T-cell (primary cell): ENCODE data around the gene DCC. TPM values are rescaled to one million over a fixed set of nuclear protein-coding genes. Genes with fewer than 3 reads are reported as not detected.

Experiments
- ATAC-seq, 4 experiments: fragments of 200-7000 bp in 3 of 4; fragments of 150-1000 bp in 1 of 4; cut with Tn5 transposase; replicated peaks in 1 of 4; 1 replicate in 3 of 4; 2 replicates in 1 of 4; pipeline ENCODE4 v1.10.0; 2021; ENCODE audit warnings: moderate library complexity in 3 of 4, mild to moderate bottlenecking in 2 of 4, moderate number of reproducible peaks in 1 of 4
- CTCF ChIA-PET, 2 donors: fragments of 300-600 bp; sonication (Branson Sonifier 250); formaldehyde crosslinking; loops; one replicate each; lab custom pipeline; 2022; ENCODE audit warnings: antibody characterized with exemption in 2 of 2; lab: Charles Lee
- POLR2A ChIA-PET, 2 donors: fragments of 300-600 bp; sonication (Branson Sonifier 250); formaldehyde crosslinking; loops; one replicate each; lab custom pipeline; 2022; ENCODE audit warnings: antibody characterized with exemption in 2 of 2; lab: Charles Lee
- DNase-seq, 35 experiments: peaks; one replicate each; pipeline versions ENCODE4 v3.0.0 to v3.0.0-alpha.2; 2013 to 2023
- H3K27ac ChIP-seq: one replicate; pipeline ENCODE4 v1.5.1; 2013; ENCODE audit warnings: low read length
- H3K27me3 ChIP-seq, 2 experiments: replicated peaks in 1 of 2; 1 replicate in 1 of 2; 2 replicates in 1 of 2; pipeline versions ENCODE4 v1.6.1 to v1.7.0; 2013; ENCODE audit warnings: low read length in 1 of 2, mixed read lengths in 1 of 2; ENCODE audit not compliant: control insufficient read depth in 2 of 2, insufficient read depth in 2 of 2; ENCODE audit errors: extremely low read depth in 1 of 2
- H3K36me3 ChIP-seq, 2 donors: 1 replicate in 1 of 2; 2 replicates in 1 of 2; pipeline versions ENCODE4 v1.6.1 to v1.7.0; 2013; ENCODE audit warnings: low read length in 1 of 2; ENCODE audit not compliant: control insufficient read depth in 2 of 2, insufficient read depth in 1 of 2; ENCODE audit errors: extremely low read depth in 1 of 2
- H3K4me1 ChIP-seq, 2 experiments: 1 replicate in 1 of 2; 2 replicates in 1 of 2; pipeline versions ENCODE4 v1.6.1 to v1.7.0; 2013; ENCODE audit warnings: low read length in 2 of 2, mixed read lengths in 1 of 2; ENCODE audit not compliant: insufficient read depth in 2 of 2, control insufficient read depth in 1 of 2; ENCODE audit errors: extremely low read depth in 1 of 2
- H3K4me3 ChIP-seq, 2 donors: 1 replicate in 1 of 2; 2 replicates in 1 of 2; pipeline versions ENCODE4 v1.5.1 to v1.7.0; 2013; ENCODE audit warnings: mild to moderate bottlenecking in 2 of 2, low read length in 1 of 2, moderate library complexity in 1 of 2; ENCODE audit not compliant: control insufficient read depth in 1 of 2; ENCODE audit errors: extremely low read depth in 1 of 2
- H3K9me3 ChIP-seq: 2 replicates; pipeline ENCODE4 v1.7.0; 2013
- H3K27ac Mint-ChIP-seq, 2 donors: one replicate each; pipeline ENCODE4 v1.8.0; 2020 to 2021; ENCODE audit warnings: mild to moderate bottlenecking in 2 of 2, mixed read lengths in 2 of 2
- H3K27me3 Mint-ChIP-seq, 2 donors: one replicate each; pipeline ENCODE4 v1.8.0; 2021 to 2022; ENCODE audit warnings: mixed read lengths in 2 of 2
- H3K36me3 Mint-ChIP-seq: one replicate; pipeline ENCODE4 v1.8.0; 2021; ENCODE audit warnings: mixed read lengths
- H3K4me1 Mint-ChIP-seq, 3 donors: one replicate each; pipeline ENCODE4 v1.8.0; 2020 to 2022; ENCODE audit warnings: mixed read lengths in 3 of 3, mild to moderate bottlenecking in 1 of 3
- H3K4me3 Mint-ChIP-seq, 3 donors: one replicate each; pipeline ENCODE4 v1.8.0; 2020 to 2022; ENCODE audit warnings: mild to moderate bottlenecking in 3 of 3, mixed read lengths in 3 of 3, moderate library complexity in 3 of 3
- H3K9me3 Mint-ChIP-seq, 3 donors: one replicate each; pipeline ENCODE4 v1.8.0; 2020 to 2022; ENCODE audit warnings: mixed read lengths in 3 of 3
- WGBS: methylation state at CpG from one replicate; pipeline ENCODE4 v1.1.5; 2013; ENCODE audit warnings: missing lambda C conversion rate; ENCODE audit not compliant: insufficient coverage; 5-methylcytosine and 5-hydroxymethylcytosine counted together
- total RNA-seq, 35 experiments: library from RNA in 6 of 35; stranded (reverse) in 6 of 35; fragments of 120-200 nt in 1 of 35; gene quantifications; one replicate each; pipeline versions ENCODE4 v1.2.1 to v1.2.4 and lab custom pipeline; 2013 to 2026

Gene DCC
- total RNA-seq, 5 donors from 2014 or later (not counting 1 experiment from before 2014, with no cell fraction given): not detected

GRCh38 chr18:52678034-52678433, 338.0 kb downstream of the DCC start:
- no peak overlapping the region for H3K27ac Mint-ChIP-seq
- no peaks in the 10 kb centered on the region for H3K27me3 Mint-ChIP-seq
- no peak for DNase-seq
- Histone ChIP-seq H3K27me3 (no peaks in the 10 kb centered on the region), H3K4me3 (no peak overlapping the region), H3K9me3 (no peaks in the 10 kb centered on the region), H3K4me1 (no peaks in the 10 kb centered on the region), H3K27ac (no peak overlapping the region), H3K36me3 (no peaks in the 10 kb centered on the region)
- peaks cover 0 to 8% (median 6%) of the 10 kb centered on the region in 3 donors for H3K9me3 Mint-ChIP-seq
- H3K4me3 Mint-ChIP-seq: no peak overlapping the region
- ATAC-seq: no peak
- H3K36me3 Mint-ChIP-seq: no peaks in the 10 kb centered on the region
- H3K4me1 Mint-ChIP-seq: no peaks in the 10 kb centered on the region
- ChIA-PET CTCF (no interaction called here), POLR2A (no interaction called here)
- WGBS: no CpG with 5 or more reads among the region's 3 CpGs

GRCh38 chr18:52678551-52678950, 338.6 kb downstream of the DCC start:
- H3K9me3 Mint-ChIP-seq: peaks cover 0 to 8% (median 6%) of the 10 kb centered on the region in 3 donors
- H3K36me3 ChIP-seq: no peaks in the 10 kb centered on the region
- H3K27ac Mint-ChIP-seq: no peak overlapping the region
- 82% methylated on average over 4 of the region's 8 CpGs for WGBS
- CTCF ChIA-PET: no interaction called here
- H3K27ac ChIP-seq: no peak overlapping the region
- DNase-seq: no peak
- no peak for ATAC-seq
- no peaks in the 10 kb centered on the region for H3K27me3 Mint-ChIP-seq
- H3K4me1 Mint-ChIP-seq: no peaks in the 10 kb centered on the region
- POLR2A ChIA-PET: interaction anchor here in 1 of 2 donors (0.5 kb wide), 1 partner anchor 1562 kb away, joined by 4 read pairs; no protein-coding TSS in a partner anchor
- no peaks in the 10 kb centered on the region for H3K27me3 ChIP-seq
- H3K4me3 Mint-ChIP-seq: no peak overlapping the region
- H3K4me1 ChIP-seq: no peaks in the 10 kb centered on the region
- no peak overlapping the region for H3K4me3 ChIP-seq
- H3K9me3 ChIP-seq: no peaks in the 10 kb centered on the region
- no peaks in the 10 kb centered on the region for H3K36me3 Mint-ChIP-seq

- H3K27ac ChIP-seq: no peak overlapping the region
- H3K27me3 ChIP-seq: no peaks in the 10 kb centered on the region
- ATAC-seq (no peak), DNase-seq (no peak)
- Mint-ChIP-seq H3K27ac (no peak overlapping the region), H3K9me3 (peaks cover 0 to 8% (median 6%) of the 10 kb centered on the region in 3 donors), H3K36me3 (no peaks in the 10 kb centered on the region), H3K4me1 (no peaks in the 10 kb centered on the region), H3K4me3 (no peak overlapping the region), H3K27me3 (no peaks in the 10 kb centered on the region)
- H3K4me1 ChIP-seq: no peaks in the 10 kb centered on the region
- H3K4me3 ChIP-seq: no peak overlapping the region
- WGBS: 40% methylated on average over 1 of the region's 2 CpGs
- H3K9me3 ChIP-seq: no peaks in the 10 kb centered on the region
- POLR2A ChIA-PET: no interaction called here
- no peaks in the 10 kb centered on the region for H3K36me3 ChIP-seq
- CTCF ChIA-PET: no interaction called here
These were observed 339.4 kb downstream of the DCC start for GRCh38 chr18:52679354-52679753.

- no CpG with 5 or more reads among the region's 4 CpGs for WGBS
- peaks cover 0 to 9% (median 8%) of the 10 kb centered on the region in 3 donors for H3K9me3 Mint-ChIP-seq
- no peaks in the 10 kb centered on the region for H3K9me3 ChIP-seq
These were observed 342.3 kb downstream of the DCC start for GRCh38 chr18:52682260-52682659.

GRCh38 chr18:52685316-52685715, 345.3 kb downstream of the DCC start:
- no peaks in the 10 kb centered on the region for H3K27me3 ChIP-seq
- Mint-ChIP-seq H3K36me3 (no peaks in the 10 kb centered on the region), H3K9me3 (peaks cover 0 to 9% (median 8%) of the 10 kb centered on the region in 3 donors), H3K4me3 (no peak overlapping the region), H3K27ac (no peak overlapping the region), H3K27me3 (no peaks in the 10 kb centered on the region), H3K4me1 (no peaks in the 10 kb centered on the region)
- H3K4me1 ChIP-seq: no peaks in the 10 kb centered on the region
- no peak overlapping the region for H3K27ac ChIP-seq
- DNase-seq (no peak), ATAC-seq (no peak)
- no peak overlapping the region for H3K4me3 ChIP-seq
- H3K9me3 ChIP-seq: no peaks in the 10 kb centered on the region
- no CpG with 5 or more reads among the region's 1 CpG for WGBS
- ChIA-PET CTCF (no interaction called here), POLR2A (no interaction called here)
- H3K36me3 ChIP-seq: no peaks in the 10 kb centered on the region

More at GRCh38 chr18:52682260-52682659, 342.3 kb downstream of the DCC start:
- no peak overlapping the region for H3K4me3 Mint-ChIP-seq
- Histone ChIP-seq H3K27me3 (no peaks in the 10 kb centered on the region), H3K4me3 (no peak overlapping the region), H3K36me3 (no peaks in the 10 kb centered on the region), H3K27ac (no peak overlapping the region), H3K4me1 (no peaks in the 10 kb centered on the region)
- H3K27me3 Mint-ChIP-seq: no peaks in the 10 kb centered on the region
- POLR2A ChIA-PET: no interaction called here
- CTCF ChIA-PET: no interaction called here
- no peak for ATAC-seq
- H3K36me3 Mint-ChIP-seq: no peaks in the 10 kb centered on the region
- no peaks in the 10 kb centered on the region for H3K4me1 Mint-ChIP-seq
- H3K27ac Mint-ChIP-seq: no peak overlapping the region
- DNase-seq: no peak

- H3K4me3 ChIP-seq: no peak overlapping the region
- H3K9me3 ChIP-seq: no peaks in the 10 kb centered on the region
- no peak for ATAC-seq
- no peak for DNase-seq
- Mint-ChIP-seq H3K36me3 (no peaks in the 10 kb centered on the region), H3K9me3 (peaks cover 0 to 2% (median under 1%) of the 10 kb centered on the region in 3 donors), H3K27ac (no peak overlapping the region), H3K4me3 (no peak overlapping the region), H3K27me3 (no peaks in the 10 kb centered on the region), H3K4me1 (no peaks in the 10 kb centered on the region)
- no peaks in the 10 kb centered on the region for H3K27me3 ChIP-seq
- no peak overlapping the region for H3K27ac ChIP-seq
- H3K4me1 ChIP-seq: no peaks in the 10 kb centered on the region
- ChIA-PET CTCF (no interaction called here), POLR2A (no interaction called here)
- H3K36me3 ChIP-seq: no peaks in the 10 kb centered on the region
These were observed 351.8 kb downstream of the DCC start for GRCh38 chr18:52691841-52692240.

GRCh38 chr18:52694804-52695203, 354.8 kb downstream of the DCC start:
- no CpG with 5 or more reads among the region's 1 CpG for WGBS
- Mint-ChIP-seq H3K4me1 (no peaks in the 10 kb centered on the region), H3K27ac (no peak overlapping the region), H3K4me3 (no peak overlapping the region), H3K9me3 (no peaks in the 10 kb centered on the region), H3K27me3 (no peaks in the 10 kb centered on the region), H3K36me3 (no peaks in the 10 kb centered on the region)
- ATAC-seq (no peak), DNase-seq (no peak)
- no peaks in the 10 kb centered on the region for H3K9me3 ChIP-seq
- H3K4me1 ChIP-seq: no peaks in the 10 kb centered on the region
- CTCF ChIA-PET: no interaction called here
- POLR2A ChIA-PET: no interaction called here
- H3K27ac ChIP-seq: no peak overlapping the region
- H3K27me3 ChIP-seq: no peaks in the 10 kb centered on the region
- H3K36me3 ChIP-seq: no peaks in the 10 kb centered on the region
- H3K4me3 ChIP-seq: no peak overlapping the region
